ENCODE results near the gene LNPK.

DNA sequence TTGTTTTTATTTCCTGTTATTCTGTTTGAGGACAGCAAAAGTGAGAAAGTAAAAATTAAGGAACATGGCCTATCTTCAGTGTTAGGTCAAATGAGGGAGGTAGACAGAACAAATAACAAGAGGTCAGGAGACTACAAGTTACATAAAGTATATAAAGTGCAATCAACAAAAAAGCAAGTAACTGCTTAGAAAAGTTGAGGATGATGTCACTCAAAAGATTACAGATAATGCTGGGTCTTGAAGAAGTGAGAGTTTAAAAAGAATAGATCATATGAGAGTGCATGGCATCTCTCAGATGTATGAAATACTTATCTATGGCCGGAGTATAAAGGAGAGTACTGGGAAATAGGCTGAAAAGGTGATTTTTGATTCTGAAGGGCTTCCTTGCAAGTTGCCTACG lies 79.9 kb downstream of the LNPK start:
- no peak for TF ChIP-seq TAF1 (IDR thresholded peaks at IDR 0.05; ENCODE audit: borderline replicate concordance, insufficient read depth, low read length)
- TF ChIP-seq POLR2AphosphoS5 (IDR thresholded peaks at IDR 0.05; ENCODE audit: low read depth, low read length), result no peak

All from PFSK-1 (cell line).